ENCODE measurements around the gene NR4A1. TPM values are rescaled to one million over a fixed set of nuclear protein-coding genes. Genes with fewer than 3 reads are reported as not detected.

The NR4A1 gene
- total RNA-seq, 1 experiment from 2014 or later: 12.5 TPM

GRCh38 chr12:52078276-52078675, 27.0 kb downstream of the NR4A1 start:
- no peaks in the 10 kb centered on the region for H3K9me3 ChIP-seq (ENCODE audit: low read depth, low read length, poor library complexity, severe bottlenecking)
- H3K27ac ChIP-seq (ENCODE audit: low read depth, low read length, poor library complexity, severe bottlenecking): no peak overlapping the region
- CTCF ChIA-PET: no interaction called here
- intact Hi-C loops (cut with micrococcal nuclease; ENCODE audit: unreplicated experiment): no loop called here
- peaks cover 23% of the 10 kb centered on the region for H3K4me1 ChIP-seq (ENCODE audit: insufficient read depth, low read length, poor library complexity, severe bottlenecking)
- peaks cover 33% of the 10 kb centered on the region for H3K36me3 ChIP-seq (ENCODE audit: insufficient read depth, low read length, poor library complexity, severe bottlenecking)
- POLR2A ChIA-PET (ENCODE audit: low non-redundant PET): no interaction called here
- BruUV-seq (replicated peaks): no TSS peak
- DNase-seq (ENCODE audit: low spot score): no peak
- no peak for TF ChIP-seq EZH2 (IDR thresholded peaks at IDR 0.05; ENCODE audit: borderline replicate concordance, low read depth, low read length, poor library complexity, severe bottlenecking)
- TF ChIP-seq CTCF (conservative IDR thresholded peaks at IDR 0.05; ENCODE audit: low read depth, low read length): no peak
- H3K27me3 ChIP-seq (replicated peaks; ENCODE audit: insufficient read depth, low read depth, low read length, poor library complexity): no peaks in the 10 kb centered on the region
- no peak overlapping the region for H3K4me3 ChIP-seq (ENCODE audit: low read depth, low read length, poor library complexity, severe bottlenecking)

- POLR2A ChIA-PET (ENCODE audit: low non-redundant PET): no interaction called here
- intact Hi-C loops (cut with micrococcal nuclease; ENCODE audit: unreplicated experiment): no loop called here
These were observed 28.5 kb downstream of the NR4A1 start, which contains the start of gene SMIM41 for GRCh38 chr12:52079576-52080402. Gene SMIM41, plus strand, starts transcription at chr12:52079704. Its CDS starts 76 bp downstream, at chr12:52079780.

More at GRCh38 chr12:52079576-52080402, 28.5 kb downstream of the NR4A1 start, which contains the start of gene SMIM41:
- Histone ChIP-seq H3K9me3 (ENCODE audit: low read depth, low read length, poor library complexity, severe bottlenecking) (no peaks in the 10 kb centered on the region), H3K27ac (ENCODE audit: low read depth, low read length, poor library complexity, severe bottlenecking) (no peak within 1 kb of the TSS), H3K36me3 (ENCODE audit: insufficient read depth, low read length, poor library complexity, severe bottlenecking) (peaks cover 25% of the 10 kb centered on the region), H3K27me3 (replicated peaks; ENCODE audit: insufficient read depth, low read depth, low read length, poor library complexity) (no peaks in the 10 kb centered on the region), H3K4me1 (ENCODE audit: insufficient read depth, low read length, poor library complexity, severe bottlenecking) (peaks cover 24% of the 10 kb centered on the region), H3K4me3 (ENCODE audit: low read depth, low read length, poor library complexity, severe bottlenecking) (no peak within 1 kb of the TSS)
- TF ChIP-seq CTCF (conservative IDR thresholded peaks at IDR 0.05; ENCODE audit: low read depth, low read length): no peak
- no peak for TF ChIP-seq EZH2 (IDR thresholded peaks at IDR 0.05; ENCODE audit: borderline replicate concordance, low read depth, low read length, poor library complexity, severe bottlenecking)
- DNase-seq (ENCODE audit: low spot score): no peak
- CTCF ChIA-PET: interaction anchor here (4.7 kb wide), 1 partner anchor 54 kb away, joined by 46 read pairs; no protein-coding TSS in a partner anchor
- no TSS peak for BruUV-seq (replicated peaks)

Measured in A673 (cell line).